Mammary epithelial cell (primary cell): ENCODE results near the gene CR2.
"Not testable (repeated sequence)": the region's sequence is repeated elsewhere in the genome, so short reads cannot be mapped to it uniquely, and the experiment has no call there.

Experiments
- EZH2 ChIP-seq: IDR thresholded peaks from 2 replicates; pipeline ENCODE4 v1.6.1; 2012; ENCODE audit warnings: low read length, inconsistent platforms, borderline replicate concordance
- TF ChIP-seq, protein P1 (sequence below), 2 donors: IDR thresholded peaks in 1 of 2; conservative IDR thresholded peaks in 1 of 2; 2 replicates each; pipeline ENCODE4 v1.5.1; 2011 to 2012; ENCODE audit warnings: inconsistent platforms in 2 of 2, low read length in 2 of 2, mild to moderate bottlenecking in 2 of 2, control low read depth in 1 of 2, low read depth in 1 of 2; ENCODE audit not compliant: insufficient read depth in 1 of 2; ENCODE audit errors: extremely low read depth in 1 of 2

DNA sequence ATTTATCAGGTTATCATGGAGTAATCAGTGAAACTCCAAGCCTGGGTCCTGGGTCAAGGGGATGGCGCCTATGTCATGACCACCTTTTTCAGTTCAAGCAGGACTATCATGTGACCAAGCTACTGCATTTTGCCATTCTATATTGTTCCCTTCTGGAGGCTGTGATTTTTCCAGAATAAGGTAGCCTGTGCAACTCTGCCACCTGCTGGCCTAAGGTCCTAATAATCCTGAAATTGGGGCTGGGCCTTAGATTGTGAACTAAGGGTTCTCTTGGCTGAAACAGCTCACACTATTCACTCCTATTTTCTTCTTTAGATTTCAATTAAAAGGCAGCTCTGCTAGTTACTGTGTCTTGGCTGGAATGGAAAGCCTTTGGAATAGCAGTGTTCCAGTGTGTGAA, 74.3 kb downstream of the CR2 start:
- TF ChIP-seq EZH2: not testable (repeated sequence)
- TF ChIP-seq, protein P1, sequence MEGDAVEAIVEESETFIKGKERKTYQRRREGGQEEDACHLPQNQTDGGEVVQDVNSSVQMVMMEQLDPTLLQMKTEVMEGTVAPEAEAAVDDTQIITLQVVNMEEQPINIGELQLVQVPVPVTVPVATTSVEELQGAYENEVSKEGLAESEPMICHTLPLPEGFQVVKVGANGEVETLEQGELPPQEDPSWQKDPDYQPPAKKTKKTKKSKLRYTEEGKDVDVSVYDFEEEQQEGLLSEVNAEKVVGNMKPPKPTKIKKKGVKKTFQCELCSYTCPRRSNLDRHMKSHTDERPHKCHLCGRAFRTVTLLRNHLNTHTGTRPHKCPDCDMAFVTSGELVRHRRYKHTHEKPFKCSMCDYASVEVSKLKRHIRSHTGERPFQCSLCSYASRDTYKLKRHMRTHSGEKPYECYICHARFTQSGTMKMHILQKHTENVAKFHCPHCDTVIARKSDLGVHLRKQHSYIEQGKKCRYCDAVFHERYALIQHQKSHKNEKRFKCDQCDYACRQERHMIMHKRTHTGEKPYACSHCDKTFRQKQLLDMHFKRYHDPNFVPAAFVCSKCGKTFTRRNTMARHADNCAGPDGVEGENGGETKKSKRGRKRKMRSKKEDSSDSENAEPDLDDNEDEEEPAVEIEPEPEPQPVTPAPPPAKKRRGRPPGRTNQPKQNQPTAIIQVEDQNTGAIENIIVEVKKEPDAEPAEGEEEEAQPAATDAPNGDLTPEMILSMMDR (conservative IDR thresholded peaks at IDR 0.05 in 1 of 2, IDR thresholded peaks at IDR 0.05 in 1 of 2; ENCODE audit: extremely low read depth in 1 of 2, insufficient read depth in 1 of 2, low read depth in 1 of 2, low read length in 2 of 2): not testable (repeated sequence)
